Esophagus muscularis mucosa (tissue), 4 donors: Measurements from ENCODE around the gene SCYGR6.

Experiments
- CTCF ChIP-seq, 3 experiments: fragments of 200-600 bp in 2 of 3; fragments of 450-650 bp in 1 of 3; sonication (generic) in 2 of 3; IDR thresholded peaks; one replicate each; pipeline ENCODE4 v1.5.1; 2017 to 2019; ENCODE audit warnings: antibody characterized with exemption in 3 of 3, mild to moderate bottlenecking in 2 of 3, moderate library complexity in 1 of 3
- EP300 ChIP-seq: sonication (generic); formaldehyde crosslinking; IDR thresholded peaks from one replicate; pipeline ENCODE4 v1.6.1; 2017; ENCODE audit warnings: antibody characterized with exemption
- POLR2A ChIP-seq: fragments of 450-650 bp; IDR thresholded peaks from one replicate; pipeline ENCODE4 v1.6.1; 2017; ENCODE audit warnings: antibody characterized with exemption, moderate library complexity, mild to moderate bottlenecking, low read depth
- POLR2AphosphoS5 ChIP-seq, 2 donors: sonication (generic); formaldehyde crosslinking; IDR thresholded peaks; one replicate each; pipeline ENCODE4 v1.6.1; 2017; ENCODE audit warnings: antibody characterized with exemption in 2 of 2

- TF ChIP-seq CTCF (IDR thresholded peaks at IDR 0.05), result no peak
- TF ChIP-seq POLR2A, result no peak
- TF ChIP-seq EP300, result no peak
- TF ChIP-seq POLR2AphosphoS5 (IDR thresholded peaks at IDR 0.05), result no peak
Observed at GRCh38 chr2:227720680-227721079, 3.9 kb downstream of the SCYGR6 start.
